Measurements from ENCODE around the gene PLA2G4E.

DNA sequence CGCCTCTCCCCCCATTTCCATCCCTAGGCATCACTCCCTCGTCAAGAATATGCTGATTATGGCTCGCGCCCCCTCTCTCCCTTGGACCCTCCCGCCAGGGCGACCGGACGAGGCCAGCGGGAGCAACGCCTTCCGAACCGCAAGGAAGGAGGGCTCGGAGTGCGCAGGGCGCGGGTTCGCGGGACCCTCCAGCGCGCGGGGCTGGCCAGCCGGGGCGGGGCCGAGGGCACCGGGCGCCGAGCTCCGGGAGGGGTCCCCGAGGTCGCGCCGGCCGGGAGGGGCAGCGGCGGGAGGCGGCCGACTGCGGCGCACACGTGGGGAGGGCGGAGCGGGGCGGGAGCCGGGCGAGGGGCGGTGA, 49.0 kb downstream of the PLA2G4E start:
- TF ChIP-seq CTCF (conservative IDR thresholded peaks at IDR 0.05) (no peak), EZH2 (IDR thresholded peaks at IDR 0.05; ENCODE audit: low read depth) (no peak)

All from PC-9 (cell line).